HG02970 (cell line): Measurements from ENCODE around the gene ZNF451.

Experiments used
- ATAC-seq: cut with Tn5 transposase; IDR thresholded peaks from one replicate; pipeline ENCODE4 v1.9.1; 2021; ENCODE audit warnings: mild to moderate bottlenecking, moderate library complexity, moderate number of reproducible peaks; ENCODE audit not compliant: unreplicated experiment, low FRiP score

ZNF451 gene

DNA sequence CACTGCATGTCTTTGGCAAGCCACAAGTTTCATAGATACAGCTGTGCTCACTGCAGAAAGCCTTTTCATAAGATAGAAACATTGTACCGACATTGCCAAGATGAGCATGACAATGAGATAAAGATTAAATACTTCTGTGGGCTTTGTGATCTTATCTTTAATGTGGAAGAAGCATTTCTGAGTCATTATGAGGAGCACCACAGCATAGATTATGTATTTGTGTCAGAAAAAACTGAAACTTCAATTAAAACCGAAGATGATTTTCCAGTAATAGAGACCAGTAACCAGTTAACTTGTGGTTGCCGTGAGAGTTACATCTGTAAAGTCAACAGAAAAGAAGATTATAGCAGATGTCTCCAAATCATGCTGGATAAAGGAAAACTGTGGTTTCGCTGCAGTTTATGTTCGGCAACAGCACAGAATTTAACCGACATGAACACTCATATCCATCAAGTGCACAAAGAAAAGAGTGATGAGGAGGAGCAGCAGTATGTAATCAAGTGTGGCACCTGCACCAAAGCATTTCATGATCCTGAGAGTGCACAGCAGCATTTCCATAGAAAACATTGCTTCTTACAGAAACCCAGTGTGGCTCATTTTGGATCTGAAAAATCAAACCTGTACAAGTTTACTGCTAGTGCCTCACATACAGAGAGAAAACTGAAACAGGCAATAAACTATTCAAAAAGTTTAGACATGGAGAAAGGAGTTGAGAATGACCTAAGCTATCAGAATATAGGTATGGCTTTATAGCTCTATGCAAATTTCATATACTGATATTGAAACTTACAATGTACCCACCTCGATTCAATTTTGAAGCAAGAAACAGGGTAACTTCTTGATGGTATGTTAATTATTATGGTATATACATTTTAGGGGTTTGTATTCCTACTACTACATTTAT, 58.2 kb downstream of the ZNF451 start:
- ATAC-seq, result no peak

DNA sequence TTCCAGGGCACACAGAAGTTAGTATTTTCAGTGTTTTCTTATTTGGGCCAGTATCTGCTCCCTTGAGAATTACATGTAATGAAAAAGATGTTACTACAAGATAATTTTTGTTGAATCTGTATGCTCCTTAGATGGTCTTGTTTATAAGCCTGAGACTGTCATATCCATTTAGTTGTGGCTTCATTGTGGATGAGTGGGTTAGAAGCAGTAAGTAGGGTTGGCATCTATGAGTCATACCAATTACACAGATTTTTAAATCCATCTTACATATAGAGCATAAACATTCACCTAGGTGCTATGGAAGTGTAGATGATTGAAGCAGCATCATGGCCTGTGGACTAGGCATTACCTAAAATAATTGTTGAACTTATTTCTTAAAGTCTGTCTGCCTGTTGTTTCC, 68.7 kb downstream of the ZNF451 start:
- ATAC-seq, result no peak

DNA sequence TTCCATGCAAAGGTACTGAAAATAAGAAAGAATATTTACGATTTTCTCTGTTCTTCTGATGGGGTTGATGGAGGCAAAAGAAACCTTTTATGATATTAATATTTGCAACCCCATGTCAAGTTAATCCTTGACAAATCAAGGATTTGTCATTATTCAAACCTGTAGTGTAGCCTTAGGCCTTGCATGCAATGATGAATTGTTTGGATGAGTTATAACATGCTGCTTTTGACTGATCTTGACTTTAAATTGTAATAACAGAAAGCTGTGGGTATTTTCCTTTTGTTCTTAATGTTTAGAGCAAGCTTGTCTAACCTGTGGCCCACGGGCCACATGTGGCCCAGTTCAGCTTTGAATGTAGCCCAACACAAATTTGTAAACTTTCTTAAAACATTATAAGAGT, 69.1 kb downstream of the ZNF451 start:
- ATAC-seq, result no peak

- ATAC-seq, result no peak
Measured at GRCh38 chr6:57162028-57162427, 72.0 kb downstream of the ZNF451 start.

DNA sequence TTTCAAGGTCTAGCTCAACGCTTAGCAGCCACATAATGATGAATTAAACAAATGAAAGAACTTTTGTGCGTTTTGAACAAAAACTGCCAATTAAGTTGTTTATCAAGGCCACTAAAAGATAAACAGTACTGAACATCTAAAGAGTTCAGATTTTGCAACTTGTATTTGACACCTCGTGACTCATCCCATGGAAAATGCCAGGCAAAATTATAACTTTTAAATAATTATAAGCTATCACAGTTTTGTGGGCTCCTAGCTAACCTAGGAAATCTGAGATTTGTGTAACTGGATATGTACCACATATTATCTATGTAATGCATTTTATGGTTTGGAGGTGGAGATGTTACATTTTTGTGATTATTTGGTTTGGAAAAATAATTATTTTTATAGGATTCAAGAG, 72.5 kb downstream of the ZNF451 start:
- ATAC-seq, result no peak

- ATAC-seq, result no peak
Measured at GRCh38 chr6:57163956-57164355, 74.0 kb downstream of the ZNF451 start.

DNA sequence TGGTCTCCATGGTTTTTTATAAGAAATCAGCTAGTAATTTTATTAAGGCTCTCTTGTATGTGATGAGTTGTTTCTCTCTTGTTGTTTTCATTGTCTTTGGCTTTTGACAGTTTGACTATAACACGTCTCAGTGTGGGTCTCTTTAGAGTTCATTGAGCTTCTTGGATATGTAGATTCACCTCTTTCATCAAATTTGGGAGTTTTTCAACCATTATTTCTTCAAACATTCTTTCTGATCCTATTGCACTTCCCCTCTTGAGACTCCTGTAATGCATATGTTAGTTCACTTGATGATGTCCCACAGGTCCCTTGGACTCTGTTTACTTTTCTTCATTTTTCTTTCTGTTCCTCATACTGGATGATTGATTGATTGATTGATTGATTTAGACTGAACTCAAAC, 75.1 kb downstream of the ZNF451 start:
- no peak for ATAC-seq

DNA sequence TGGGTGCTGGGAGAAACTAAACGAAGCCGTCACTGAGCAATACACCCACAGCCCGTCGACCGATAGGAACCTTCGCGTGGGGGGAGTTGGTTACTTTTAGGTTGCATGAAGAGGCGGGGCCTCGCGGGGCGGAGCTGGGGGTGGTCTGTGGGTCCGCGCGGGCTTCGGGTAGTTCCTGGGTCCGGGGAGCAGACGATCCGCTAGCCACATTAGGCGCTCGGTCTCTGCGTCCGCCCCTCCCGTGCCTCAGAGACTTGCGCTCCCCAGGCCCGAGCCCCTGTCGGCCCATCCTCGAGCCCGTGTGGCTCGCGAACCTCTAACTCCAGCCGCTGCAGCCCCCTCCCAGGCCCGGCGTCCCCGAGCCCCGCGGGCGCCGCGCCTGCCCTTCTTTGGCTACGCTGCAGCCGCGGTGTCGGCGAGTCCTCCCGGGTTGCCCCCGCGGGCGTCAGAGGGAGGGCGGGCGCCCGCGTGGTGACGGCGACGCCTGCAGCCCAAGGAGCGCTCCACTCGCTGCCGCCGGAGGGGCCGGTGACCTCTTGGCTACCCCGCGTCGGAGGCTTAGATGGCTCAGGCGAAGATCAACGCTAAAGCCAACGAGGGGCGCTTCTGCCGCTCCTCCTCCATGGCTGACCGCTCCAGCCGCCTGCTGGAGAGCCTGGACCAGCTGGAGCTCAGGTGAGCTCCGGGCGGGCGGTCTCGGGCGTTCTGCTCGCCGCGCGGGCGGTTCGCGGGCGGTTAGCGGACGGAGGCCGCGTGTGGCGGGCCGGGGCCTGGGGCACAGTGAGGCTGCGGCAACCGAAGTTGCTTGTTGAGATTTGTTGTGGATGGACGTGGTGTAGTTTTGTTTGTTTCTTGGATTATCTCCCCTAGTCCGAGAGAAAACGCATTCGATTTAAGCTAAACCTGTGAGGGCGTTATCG, 82.4 kb downstream of the ZNF451 start, which contains the start of gene BAG2:
Gene BAG2 (plus strand): TSS at position 191 of the 920 bp plus-strand sequence. CDS start 372 bp downstream, at position 563.
- peak; percentile 85 for ATAC-seq

DNA sequence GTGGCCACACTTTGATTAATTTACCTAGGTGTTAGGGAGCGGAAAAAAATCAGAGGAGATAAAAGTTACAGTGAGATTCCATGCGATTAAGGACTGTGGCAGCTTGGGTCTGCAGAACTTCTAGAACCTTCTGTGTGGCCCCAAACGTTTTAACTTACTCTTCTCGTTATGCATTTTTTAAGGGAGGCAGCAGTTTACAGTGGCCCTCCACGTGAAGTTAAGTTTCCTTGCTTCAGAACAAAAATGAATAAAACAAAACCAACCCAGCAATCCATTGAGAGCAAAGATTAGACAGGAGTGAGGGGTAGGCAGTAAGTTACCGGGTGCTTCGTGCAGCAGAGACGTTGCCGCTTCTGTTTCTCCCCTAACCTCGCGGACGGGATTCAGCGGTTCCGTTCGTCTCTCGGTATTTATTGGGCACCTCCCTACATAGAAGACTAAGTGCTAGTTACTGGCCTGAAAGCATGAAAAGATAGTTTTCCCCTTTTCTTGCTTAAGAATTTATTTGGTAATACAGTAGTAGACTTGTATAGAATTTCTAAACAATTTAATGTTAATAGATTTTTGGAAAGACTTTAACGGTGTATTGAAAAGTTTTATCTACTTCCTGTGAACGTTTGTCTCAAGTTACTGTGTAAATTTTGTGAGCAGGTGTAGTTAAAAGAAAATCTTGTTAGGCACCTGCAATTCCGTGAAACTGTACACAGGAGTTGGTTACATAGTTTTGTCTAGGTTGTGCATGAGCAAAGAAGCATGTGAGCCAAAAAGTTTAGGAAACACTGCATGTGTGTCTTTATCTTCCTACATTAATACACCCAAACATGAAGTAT, 83.3 kb downstream of the ZNF451 start:
- no peak for ATAC-seq

- no peak for ATAC-seq
Measured at GRCh38 chr6:57173886-57174510, 84.0 kb downstream of the ZNF451 start.

DNA sequence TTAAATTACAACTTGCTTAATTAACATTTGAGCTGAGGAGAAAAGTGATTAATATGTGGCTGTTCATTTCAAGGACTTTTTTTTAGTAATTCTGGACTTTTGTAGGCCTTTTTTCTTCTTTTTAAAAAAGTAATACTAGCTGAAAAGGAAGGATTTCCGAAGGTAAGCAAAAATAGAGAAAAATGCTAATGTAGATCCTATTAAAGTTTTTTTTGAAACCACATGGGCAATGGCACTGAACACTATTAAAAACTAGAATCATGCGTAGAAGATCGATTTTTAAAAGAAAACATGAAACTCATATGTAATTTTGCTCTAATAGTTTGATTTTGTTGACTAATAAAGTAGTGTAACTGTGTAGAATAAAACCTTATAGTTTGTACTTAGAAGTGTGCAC, 84.5 kb downstream of the ZNF451 start:
- ATAC-seq, result no peak

GRCh38 chr6:57177545-57178265, 87.7 kb downstream of the ZNF451 start:
- no peak for ATAC-seq

GRCh38 chr6:57180596-57180995, 90.6 kb downstream of the ZNF451 start:
- no peak for ATAC-seq

DNA sequence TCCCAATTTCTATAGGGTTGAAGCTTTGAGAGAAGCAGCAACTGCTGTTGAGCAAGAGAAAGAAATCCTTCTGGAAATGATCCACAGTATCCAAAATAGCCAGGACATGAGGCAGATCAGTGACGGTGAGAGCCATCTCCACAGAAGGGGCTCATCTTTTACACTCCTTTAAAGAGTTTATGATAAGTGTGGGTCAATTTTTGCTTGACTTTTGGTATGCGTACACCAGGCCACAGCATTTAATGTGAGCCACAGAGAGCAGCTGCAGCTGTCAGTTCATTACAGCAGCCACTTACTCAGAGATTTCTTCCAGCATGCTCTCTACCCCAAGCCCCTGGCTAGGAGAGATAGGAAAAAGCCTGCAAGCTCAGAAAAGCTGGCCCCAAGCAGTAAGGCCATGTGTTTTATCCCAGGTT, 92.0 kb downstream of the ZNF451 start:
- ATAC-seq, result no peak

DNA sequence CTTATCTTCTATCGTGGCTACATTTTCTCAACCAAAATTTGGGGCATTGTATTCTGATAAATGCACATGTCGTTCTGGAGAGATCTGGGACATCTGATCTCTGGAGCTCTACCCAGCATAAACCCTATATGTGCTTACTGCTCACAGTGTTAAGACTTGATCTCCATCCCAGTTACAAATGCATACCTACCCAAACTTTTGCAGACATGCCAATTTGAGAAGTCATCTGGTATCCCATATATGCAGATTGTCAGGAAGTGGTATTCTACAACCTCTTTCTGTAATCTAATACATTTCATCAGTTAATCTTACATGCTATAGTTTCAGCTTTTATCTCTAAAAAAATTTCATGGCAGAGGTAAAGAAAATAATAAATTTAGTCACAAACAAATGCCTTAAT, 93.3 kb downstream of the ZNF451 start:
- ATAC-seq, result no peak

DNA sequence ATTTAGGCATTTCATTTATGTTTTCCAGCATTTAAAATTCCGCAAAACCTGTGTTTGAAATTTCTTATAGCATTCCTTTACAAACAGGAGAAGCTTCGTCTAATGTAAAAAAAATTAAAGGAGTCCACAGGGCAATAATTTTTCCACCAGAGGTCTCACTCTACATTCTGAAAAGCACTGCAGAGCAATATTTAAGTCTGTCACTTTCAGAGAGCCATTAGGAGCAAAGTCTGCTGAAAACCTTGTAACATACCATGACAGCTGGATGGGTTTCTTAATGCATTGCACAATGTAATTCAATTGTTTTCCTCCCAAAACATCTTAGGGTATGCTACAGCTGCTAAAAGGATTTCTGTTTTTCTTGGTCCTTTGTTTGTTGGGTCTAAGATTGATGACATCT, 100.2 kb downstream of the ZNF451 start:
- no peak for ATAC-seq

GRCh38 chr6:57193177-57193576, 103.2 kb downstream of the ZNF451 start:
- ATAC-seq, result no peak

DNA sequence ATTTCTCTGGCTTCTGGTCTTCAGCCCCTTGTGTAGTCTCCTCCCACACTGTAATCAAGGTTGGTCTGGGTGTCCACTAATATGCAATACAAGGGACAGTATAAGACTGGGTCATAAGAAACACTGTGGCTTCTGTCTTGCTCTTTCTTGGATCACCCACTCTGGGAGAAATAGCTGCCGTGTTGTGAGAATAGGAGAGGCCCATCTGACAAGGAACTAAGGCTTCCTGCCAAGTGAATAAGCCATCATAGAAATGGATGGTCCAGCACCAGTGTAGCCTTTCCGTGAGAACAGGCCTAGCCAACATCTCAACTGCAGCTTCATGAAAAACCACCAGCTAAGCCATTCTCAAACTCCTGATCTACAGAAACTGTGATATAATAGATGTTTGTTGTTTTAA, 105.5 kb downstream of the ZNF451 start:
- ATAC-seq, result no peak

GRCh38 chr6:57198926-57199636, 109.1 kb downstream of the ZNF451 start:
- ATAC-seq, result no peak
